Peyer's patch (tissue), 4 donors: Measurements from ENCODE around the gene KSR2.

Source experiments
- CTCF ChIP-seq, 6 experiments: fragments of 450-650 bp in 4 of 6; fragments of 200-600 bp in 2 of 6; sonication (generic) in 1 of 6; IDR thresholded peaks; one replicate each; pipeline ENCODE4 v1.5.1; 2017 to 2019; ENCODE audit warnings: antibody characterized with exemption in 6 of 6, mild to moderate bottlenecking in 3 of 6, moderate library complexity in 1 of 6
- POLR2A ChIP-seq, 2 donors: fragments of 450-650 bp; IDR thresholded peaks; one replicate each; pipeline ENCODE4 v1.5.1; 2017; ENCODE audit warnings: antibody characterized with exemption in 2 of 2, mild to moderate bottlenecking in 2 of 2, moderate library complexity in 2 of 2

- no peak for TF ChIP-seq CTCF (IDR thresholded peaks at IDR 0.05)
- TF ChIP-seq POLR2A (IDR thresholded peaks at IDR 0.05): no peak
These were observed 478.7 kb downstream of the KSR2 start for GRCh38 chr12:117490130-117490529.
